GM10266 (cell line): ENCODE data around the gene BRCA2.

Source experiments
- DNase-seq: peaks from one replicate; pipeline ENCODE4 v3.0.0; 2012; ENCODE audit errors: extremely low spot score
- TF ChIP-seq, protein P1 (sequence below): IDR thresholded peaks from 2 replicates; pipeline ENCODE4 v1.5.1; 2012; ENCODE audit warnings: mild to moderate bottlenecking, low read depth; ENCODE audit not compliant: control insufficient read depth, insufficient read depth; ENCODE audit errors: missing control alignments

Gene BRCA2

DNA sequence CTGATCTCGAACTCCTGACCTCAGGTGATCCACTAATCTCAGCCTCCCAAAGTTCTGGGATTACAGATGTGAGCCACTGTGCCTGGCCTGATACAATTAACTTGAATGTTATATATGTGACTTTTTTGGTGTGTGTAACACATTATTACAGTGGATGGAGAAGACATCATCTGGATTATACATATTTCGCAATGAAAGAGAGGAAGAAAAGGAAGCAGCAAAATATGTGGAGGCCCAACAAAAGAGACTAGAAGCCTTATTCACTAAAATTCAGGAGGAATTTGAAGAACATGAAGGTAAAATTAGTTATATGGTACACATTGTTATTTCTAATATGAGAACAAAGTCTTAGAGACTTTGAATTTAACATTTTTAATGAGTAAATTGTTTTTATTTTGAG, 55.5 kb downstream of the BRCA2 start:
- DNase-seq = no peak
- TF ChIP-seq, protein P1, sequence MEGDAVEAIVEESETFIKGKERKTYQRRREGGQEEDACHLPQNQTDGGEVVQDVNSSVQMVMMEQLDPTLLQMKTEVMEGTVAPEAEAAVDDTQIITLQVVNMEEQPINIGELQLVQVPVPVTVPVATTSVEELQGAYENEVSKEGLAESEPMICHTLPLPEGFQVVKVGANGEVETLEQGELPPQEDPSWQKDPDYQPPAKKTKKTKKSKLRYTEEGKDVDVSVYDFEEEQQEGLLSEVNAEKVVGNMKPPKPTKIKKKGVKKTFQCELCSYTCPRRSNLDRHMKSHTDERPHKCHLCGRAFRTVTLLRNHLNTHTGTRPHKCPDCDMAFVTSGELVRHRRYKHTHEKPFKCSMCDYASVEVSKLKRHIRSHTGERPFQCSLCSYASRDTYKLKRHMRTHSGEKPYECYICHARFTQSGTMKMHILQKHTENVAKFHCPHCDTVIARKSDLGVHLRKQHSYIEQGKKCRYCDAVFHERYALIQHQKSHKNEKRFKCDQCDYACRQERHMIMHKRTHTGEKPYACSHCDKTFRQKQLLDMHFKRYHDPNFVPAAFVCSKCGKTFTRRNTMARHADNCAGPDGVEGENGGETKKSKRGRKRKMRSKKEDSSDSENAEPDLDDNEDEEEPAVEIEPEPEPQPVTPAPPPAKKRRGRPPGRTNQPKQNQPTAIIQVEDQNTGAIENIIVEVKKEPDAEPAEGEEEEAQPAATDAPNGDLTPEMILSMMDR = no peak

DNA sequence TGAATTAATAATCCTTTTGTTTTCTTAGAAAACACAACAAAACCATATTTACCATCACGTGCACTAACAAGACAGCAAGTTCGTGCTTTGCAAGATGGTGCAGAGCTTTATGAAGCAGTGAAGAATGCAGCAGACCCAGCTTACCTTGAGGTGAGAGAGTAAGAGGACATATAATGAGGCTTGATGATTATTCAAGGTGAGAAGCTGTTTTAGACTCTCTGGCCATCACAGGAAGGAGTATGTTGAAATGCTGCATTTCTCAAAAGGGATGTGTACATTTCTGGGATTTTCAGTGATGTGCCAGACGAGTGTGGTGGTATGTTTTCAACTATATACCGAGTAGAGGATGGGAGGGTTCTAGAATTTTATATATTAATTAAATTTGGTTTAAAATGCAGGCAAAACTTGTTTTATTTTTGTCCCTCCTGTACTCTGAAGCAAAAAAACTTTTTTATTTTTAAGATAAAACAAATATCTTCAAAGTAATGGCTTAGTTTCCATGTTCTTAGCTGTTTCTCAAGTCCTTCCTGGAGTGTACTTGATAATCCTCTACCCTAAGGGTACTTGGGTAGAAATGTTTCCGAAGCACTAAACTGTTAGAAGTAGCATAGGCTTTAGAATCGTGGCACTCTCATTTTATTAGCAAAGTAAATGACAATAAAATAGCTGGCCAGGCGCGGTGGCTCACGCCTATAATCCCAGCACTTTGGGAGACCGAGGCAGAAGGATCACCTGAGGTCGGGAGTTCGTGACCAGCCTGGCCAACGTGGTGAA, 61.5 kb downstream of the BRCA2 start:
- no peak for DNase-seq
- TF ChIP-seq, protein P1 = no peak

DNA sequence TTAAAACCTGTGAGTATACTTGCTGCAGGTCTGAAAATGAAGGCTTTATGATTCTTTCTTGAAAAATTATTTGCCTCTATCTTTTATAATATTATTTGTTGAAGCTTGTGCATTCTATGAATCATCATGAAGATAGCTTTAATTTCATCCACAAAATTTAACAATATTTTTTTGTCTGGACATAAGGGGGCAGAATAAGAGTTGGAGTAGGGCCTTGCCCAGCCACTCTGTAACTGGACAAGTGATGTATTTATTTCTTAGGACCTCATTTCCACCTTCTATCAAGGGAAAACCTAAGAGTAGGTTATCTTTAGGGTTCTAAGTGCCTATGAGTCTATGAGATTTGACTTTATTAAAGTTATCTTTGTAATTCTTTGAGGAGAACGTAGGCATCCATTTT, 62.7 kb downstream of the BRCA2 start:
- DNase-seq = no peak
- TF ChIP-seq, protein P1 = no peak

DNA sequence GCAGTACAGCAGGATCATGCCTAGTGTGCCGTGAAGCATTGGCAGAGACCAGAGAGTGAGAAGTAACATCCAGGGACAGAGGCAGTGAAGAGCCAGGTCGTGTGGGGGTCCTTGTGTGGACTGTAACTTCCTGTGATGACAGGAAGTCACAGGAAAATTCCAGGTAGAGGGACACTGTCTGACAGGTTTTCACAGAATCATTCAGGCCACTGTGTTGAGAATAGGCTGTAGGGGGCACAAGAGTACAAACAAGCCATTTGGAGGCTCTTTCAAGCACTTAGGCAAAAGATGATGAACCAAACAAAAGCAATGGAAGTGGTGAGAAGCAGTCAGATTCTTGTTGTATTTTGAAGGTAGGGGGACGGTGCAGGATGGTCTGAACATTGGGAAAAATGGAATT, 66.2 kb downstream of the BRCA2 start:
- TF ChIP-seq, protein P1 = peak; percentile 66
- peak; percentile 26 for DNase-seq

DNA sequence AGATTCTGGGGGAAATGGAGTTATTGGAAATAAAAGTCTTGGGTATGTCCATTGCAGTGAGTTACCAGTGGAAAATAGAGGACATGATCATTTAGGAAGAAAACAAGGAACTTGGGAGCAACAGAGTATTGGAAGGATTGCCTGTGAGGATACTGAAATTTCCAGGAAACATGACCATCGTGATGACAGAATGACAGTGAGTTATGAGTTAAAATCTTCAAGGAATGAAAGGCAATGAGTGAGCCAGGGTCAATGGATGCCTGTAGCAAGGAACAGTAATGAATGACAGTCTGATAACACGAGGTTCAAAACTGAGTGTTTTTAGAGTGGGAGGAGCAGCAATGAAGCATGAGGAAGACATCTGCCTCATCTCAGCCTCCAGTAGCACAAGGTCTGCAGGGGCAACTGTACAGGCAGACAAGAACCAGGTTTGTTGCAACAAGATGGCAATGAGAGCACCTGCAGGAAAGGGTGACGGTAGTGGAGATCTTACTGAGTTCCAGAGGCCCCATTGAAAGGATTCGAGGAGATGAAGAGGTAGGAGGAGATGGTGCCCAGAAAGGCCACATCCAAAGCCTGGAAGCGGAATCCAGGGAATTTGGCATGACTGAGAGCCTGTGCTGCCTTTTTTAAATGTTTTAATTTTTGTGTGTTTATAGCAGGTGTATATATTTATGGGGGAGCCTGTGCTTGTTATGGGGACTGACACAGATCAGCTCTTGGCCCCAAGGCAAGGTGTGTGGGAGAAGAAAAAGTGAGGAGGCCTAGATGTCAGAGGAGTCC, 68.7 kb downstream of the BRCA2 start:
- TF ChIP-seq, protein P1 = no peak
- no peak for DNase-seq

DNA sequence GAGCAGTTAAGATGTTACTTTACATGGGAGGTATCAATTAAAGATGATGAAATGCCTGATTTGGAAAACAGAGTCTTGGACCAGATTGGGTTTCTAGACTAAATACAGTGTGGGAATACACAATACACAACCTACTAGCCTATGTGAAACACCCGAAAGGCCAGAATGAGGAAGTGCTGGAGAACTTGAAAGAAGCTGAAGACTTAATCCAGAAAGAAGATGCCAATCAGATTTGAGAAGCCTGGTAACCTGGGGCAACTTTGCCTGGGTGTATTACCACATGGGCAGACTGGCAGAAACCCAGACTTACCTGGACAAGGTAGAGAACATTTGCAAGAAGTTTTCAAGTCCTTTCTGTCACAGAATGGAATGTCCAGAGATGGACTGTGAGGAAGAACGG, 69.4 kb downstream of the BRCA2 start:
- DNase-seq = no peak
- TF ChIP-seq, protein P1 = no peak

DNA sequence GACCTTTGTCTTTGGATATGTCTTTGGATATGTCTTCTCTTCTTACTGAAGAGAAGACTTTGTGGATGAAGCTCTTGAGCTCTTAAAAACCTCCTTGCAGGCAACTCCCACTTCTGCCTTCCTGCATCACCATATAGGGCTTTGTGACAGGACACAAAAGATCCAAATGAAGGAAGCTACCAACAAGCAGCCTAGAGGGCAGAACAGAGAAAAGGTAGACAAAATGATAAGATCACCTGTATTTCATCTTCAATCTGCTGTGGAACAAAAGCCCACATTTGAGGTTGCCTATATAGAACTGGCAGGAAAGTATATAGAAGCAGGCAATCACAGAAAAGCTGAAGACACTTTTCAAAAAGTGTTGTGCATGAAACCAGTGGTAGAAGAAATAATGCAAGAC, 70.1 kb downstream of the BRCA2 start:
- TF ChIP-seq, protein P1 = no peak
- DNase-seq = no peak
